Measurements from ENCODE around the gene ERC2.

ERC2 gene

DNA sequence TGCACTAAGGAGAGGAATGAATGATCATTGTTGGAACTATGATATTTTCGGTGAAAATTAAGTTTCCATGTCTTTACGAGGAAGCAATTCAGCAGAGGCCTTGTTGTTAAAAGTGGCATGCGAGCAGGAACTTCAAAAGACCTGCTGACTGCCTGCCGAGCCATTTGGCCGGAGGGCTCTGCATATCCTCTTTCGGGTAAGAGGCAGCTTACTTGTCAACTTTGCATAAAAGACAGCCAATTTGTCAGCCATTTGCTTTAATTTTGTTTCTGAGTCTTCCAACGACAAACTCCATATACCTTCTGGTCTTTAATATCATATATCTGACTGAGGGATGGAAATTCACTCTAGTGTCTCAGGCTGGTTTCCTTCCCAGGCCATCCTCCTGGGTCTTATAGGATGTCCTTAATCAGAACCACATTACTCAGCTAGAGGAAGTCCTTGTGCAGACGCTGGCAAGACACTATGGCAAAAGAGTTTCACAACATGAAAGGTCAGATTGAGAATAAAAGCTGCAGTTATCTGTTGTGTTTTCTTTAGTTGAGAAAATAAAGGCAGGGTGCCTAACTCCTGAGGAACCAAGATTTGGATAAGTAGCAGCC is 852.5 kb downstream of the ERC2 start:
- Histone ChIP-seq H3K4me1 (no peaks in the 10 kb centered on the region), H3K4me3 (ENCODE audit: low read depth, low read length) (no peak overlapping the region), H3K36me3 (no peaks in the 10 kb centered on the region), H3K9me3 (no peaks in the 10 kb centered on the region), H3K27me3 (no peaks in the 10 kb centered on the region)
- no peak for DNase-seq
- TF ChIP-seq, protein P1, sequence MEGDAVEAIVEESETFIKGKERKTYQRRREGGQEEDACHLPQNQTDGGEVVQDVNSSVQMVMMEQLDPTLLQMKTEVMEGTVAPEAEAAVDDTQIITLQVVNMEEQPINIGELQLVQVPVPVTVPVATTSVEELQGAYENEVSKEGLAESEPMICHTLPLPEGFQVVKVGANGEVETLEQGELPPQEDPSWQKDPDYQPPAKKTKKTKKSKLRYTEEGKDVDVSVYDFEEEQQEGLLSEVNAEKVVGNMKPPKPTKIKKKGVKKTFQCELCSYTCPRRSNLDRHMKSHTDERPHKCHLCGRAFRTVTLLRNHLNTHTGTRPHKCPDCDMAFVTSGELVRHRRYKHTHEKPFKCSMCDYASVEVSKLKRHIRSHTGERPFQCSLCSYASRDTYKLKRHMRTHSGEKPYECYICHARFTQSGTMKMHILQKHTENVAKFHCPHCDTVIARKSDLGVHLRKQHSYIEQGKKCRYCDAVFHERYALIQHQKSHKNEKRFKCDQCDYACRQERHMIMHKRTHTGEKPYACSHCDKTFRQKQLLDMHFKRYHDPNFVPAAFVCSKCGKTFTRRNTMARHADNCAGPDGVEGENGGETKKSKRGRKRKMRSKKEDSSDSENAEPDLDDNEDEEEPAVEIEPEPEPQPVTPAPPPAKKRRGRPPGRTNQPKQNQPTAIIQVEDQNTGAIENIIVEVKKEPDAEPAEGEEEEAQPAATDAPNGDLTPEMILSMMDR (IDR thresholded peaks at IDR 0.05; ENCODE audit: low read depth, low read length) = no peak

DNA sequence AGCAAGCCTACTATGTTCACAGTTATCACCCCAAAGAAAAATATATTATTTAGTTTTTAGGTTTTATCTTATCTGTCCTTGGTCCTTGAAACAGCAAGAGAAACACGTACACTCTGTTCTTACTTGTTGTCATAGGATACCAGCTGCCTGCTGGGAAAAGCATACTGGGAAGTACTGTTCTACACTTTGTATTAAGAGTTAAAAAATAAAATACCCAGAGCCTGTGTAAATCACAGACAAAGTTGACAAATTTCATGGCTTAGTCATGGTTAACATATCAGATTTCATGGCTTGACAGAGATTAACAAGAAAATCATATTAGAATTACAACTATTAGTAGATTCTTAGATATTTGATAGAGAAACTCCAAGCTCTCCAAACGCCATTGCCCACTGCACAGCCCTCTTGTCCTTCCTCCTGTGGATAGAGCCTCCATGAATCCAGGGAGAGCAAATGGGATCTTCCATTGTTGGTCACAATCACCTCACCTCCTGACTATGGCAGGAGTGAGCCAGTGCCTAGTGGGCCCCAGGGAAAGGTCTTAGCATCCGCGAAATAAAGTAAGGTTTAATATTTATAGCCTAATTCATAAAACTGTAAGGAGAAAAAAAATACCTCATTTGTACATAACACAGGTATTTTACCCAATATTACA is 853.1 kb downstream of the ERC2 start:
- Histone ChIP-seq H3K4me3 (ENCODE audit: low read depth, low read length) (no peak overlapping the region), H3K27me3 (no peaks in the 10 kb centered on the region), H3K36me3 (no peaks in the 10 kb centered on the region), H3K4me1 (no peaks in the 10 kb centered on the region), H3K9me3 (no peaks in the 10 kb centered on the region)
- TF ChIP-seq, protein P1 (IDR thresholded peaks at IDR 0.05; ENCODE audit: low read depth, low read length) = no peak
- no peak for DNase-seq

DNA sequence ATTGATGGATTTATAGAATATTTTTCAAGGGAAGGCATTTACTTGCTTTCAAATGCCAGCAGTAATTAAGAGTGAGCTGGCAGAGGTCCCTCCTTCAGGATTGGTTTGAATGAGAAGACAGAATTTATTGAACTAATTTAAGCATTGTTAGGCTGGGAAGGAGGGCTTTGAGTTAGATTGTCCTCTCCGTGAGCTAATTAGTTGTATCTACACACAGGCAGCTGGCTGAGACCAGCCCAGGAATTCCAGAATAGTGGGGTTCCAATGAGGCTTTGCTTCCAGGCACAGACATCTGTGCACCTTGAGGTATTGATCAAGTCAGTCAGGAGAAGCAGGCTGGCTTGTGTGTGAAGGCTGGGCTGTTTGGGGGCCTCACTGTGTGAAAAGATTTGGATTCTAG is 857.1 kb downstream of the ERC2 start:
- H3K9me3 ChIP-seq = no peaks in the 10 kb centered on the region
- TF ChIP-seq, protein P1 (IDR thresholded peaks at IDR 0.05; ENCODE audit: low read depth, low read length) = no peak
- no peaks in the 10 kb centered on the region for H3K36me3 ChIP-seq
- H3K4me1 ChIP-seq = no peaks in the 10 kb centered on the region
- no peak overlapping the region for H3K4me3 ChIP-seq (ENCODE audit: low read depth, low read length)
- no peaks in the 10 kb centered on the region for H3K27me3 ChIP-seq
- no peak for DNase-seq

DNA sequence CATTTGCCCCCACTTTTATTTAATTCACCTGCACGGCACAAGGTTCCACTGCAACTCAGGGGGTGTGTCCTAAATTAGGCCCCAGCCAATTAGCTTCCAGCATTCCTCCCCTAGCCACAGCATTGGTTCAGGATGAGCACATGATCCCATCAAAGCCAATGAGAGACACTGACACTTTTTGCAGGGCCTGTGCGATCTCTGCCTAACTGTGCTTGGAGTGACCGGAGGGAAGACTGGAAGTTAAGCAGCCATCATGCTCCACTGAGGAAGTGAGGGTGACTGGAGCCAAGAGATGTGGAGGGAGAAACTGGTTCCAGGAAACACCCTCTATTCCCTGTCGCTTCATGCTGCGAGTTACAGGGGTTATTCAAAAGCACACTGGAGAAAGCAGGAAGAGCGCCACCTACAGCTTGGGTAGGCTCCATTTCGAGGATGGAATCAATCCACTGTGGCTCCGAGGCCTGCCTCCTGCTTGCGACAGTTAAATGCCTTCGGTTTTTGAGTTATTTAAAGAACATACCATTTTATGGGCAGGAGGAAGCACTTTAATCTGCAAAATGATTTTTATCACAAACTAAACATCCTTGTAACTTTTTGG is 858.9 kb downstream of the ERC2 start:
- Histone ChIP-seq H3K4me3 (ENCODE audit: low read depth, low read length) (no peak overlapping the region), H3K9me3 (no peaks in the 10 kb centered on the region), H3K4me1 (no peaks in the 10 kb centered on the region), H3K27me3 (no peaks in the 10 kb centered on the region), H3K36me3 (no peaks in the 10 kb centered on the region)
- TF ChIP-seq, protein P1 (IDR thresholded peaks at IDR 0.05; ENCODE audit: low read depth, low read length) = no peak
- DNase-seq = no peak

DNA sequence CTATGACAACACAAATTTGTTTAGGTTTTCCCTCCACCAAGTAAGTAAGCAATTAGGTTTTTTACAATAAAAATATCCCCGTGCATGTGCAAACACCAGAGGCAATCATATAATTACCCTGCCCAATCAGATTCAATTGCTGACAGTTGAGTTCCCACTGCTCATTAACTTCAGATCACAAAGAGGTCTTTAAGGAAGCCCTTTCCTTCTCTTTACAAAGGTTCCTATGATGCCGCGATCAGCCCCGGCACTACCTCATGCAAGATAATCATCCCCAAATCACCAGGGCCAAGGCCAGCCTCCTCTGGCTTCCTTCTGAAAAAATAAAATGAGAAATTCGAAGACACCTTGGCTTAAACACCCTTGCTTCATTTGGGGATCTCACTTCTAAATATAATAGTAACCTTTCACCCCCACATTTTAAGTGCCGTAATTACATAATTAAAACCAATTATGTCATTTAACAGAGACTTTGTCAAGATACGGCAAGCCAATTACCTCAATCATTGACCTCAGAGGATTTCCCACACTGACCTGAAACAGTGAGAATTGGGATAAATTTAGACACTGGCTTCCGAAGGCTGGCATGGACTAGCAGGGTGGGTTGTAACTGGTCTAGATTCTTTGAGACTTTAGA is 859.8 kb downstream of the ERC2 start:
- H3K4me1 ChIP-seq = no peaks in the 10 kb centered on the region
- no peaks in the 10 kb centered on the region for H3K36me3 ChIP-seq
- H3K27me3 ChIP-seq = no peaks in the 10 kb centered on the region
- TF ChIP-seq, protein P1 (IDR thresholded peaks at IDR 0.05; ENCODE audit: low read depth, low read length) = no peak
- H3K9me3 ChIP-seq = no peaks in the 10 kb centered on the region
- H3K4me3 ChIP-seq (ENCODE audit: low read depth, low read length) = no peak overlapping the region
- DNase-seq = no peak

DNA sequence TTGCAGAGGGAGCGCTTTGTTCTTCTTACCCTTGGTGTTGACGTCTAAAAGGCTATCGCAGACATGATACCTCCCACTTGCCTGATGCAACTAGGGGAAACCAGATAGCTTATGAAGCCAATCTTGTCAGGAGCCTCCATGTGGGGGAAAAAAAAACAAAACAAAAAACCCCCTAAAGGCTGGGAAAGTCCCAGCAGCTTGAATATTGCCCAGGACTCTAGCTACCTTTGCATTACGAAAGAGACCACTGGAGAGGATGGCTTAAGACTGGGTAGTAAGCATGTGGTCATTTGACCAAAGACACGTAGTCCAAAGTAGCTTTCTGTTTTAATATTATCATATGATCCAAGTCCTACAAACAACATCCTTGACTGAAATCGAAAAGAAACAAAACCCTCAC is 860.4 kb downstream of the ERC2 start:
- H3K9me3 ChIP-seq = no peaks in the 10 kb centered on the region
- H3K4me3 ChIP-seq (ENCODE audit: low read depth, low read length) = no peak overlapping the region
- no peaks in the 10 kb centered on the region for H3K4me1 ChIP-seq
- no peak for DNase-seq
- no peaks in the 10 kb centered on the region for H3K27me3 ChIP-seq
- TF ChIP-seq, protein P1 (IDR thresholded peaks at IDR 0.05; ENCODE audit: low read depth, low read length) = no peak
- no peaks in the 10 kb centered on the region for H3K36me3 ChIP-seq
